DND-41 (cell line): ENCODE measurements around the gene VPS35L.

Source experiments
- ATAC-seq: fragments of 200-7000 bp; cut with Tn5 transposase; 3 replicates; pipeline ENCODE4 v1.9.1; 2021; ENCODE audit warnings: low read depth; ENCODE audit not compliant: insufficient read depth
- DNase-seq: peaks from one replicate; pipeline ENCODE4 v3.0.0-alpha.2; 2020
- H2AFZ ChIP-seq: 2 replicates; pipeline ENCODE4 v1.6.0; 2012; ENCODE audit warnings: low read depth, low read length
- H3K27ac ChIP-seq: 2 replicates; pipeline ENCODE4 v1.5.1; 2012; ENCODE audit warnings: low read length, inconsistent platforms
- H3K27me3 ChIP-seq: fragments of 200-600 bp; sonication (generic); 2 replicates; pipeline ENCODE4 v1.6.0; 2012; ENCODE audit warnings: low read length, mild to moderate bottlenecking, inconsistent platforms; ENCODE audit not compliant: insufficient read depth, poor library complexity
- H3K36me3 ChIP-seq: 2 replicates; pipeline ENCODE4 v1.5.1; 2012; ENCODE audit warnings: low read length, inconsistent platforms; ENCODE audit not compliant: insufficient read depth
- H3K4me1 ChIP-seq: 2 replicates; pipeline ENCODE4 v1.5.1; 2012; ENCODE audit warnings: mild to moderate bottlenecking, low read length; ENCODE audit not compliant: insufficient read depth
- H3K4me2 ChIP-seq: 2 replicates; pipeline ENCODE4 v1.6.0; 2012; ENCODE audit warnings: mild to moderate bottlenecking, moderate library complexity, low read length, inconsistent platforms; ENCODE audit not compliant: insufficient read depth
- H3K4me3 ChIP-seq, 2 experiments: fragments of 200-600 bp in 1 of 2; shearing (Covaris generic) in 1 of 2; 2 replicates each; pipeline ENCODE4 v1.5.1; 2012 to 2016; ENCODE audit warnings: inconsistent platforms in 2 of 2, low read length in 2 of 2, mild to moderate bottlenecking in 2 of 2, low read depth in 1 of 2, moderate library complexity in 1 of 2
- H3K79me2 ChIP-seq: 2 replicates; pipeline ENCODE4 v1.6.0; 2012; ENCODE audit warnings: low read length, inconsistent platforms; ENCODE audit not compliant: insufficient read depth
- H3K9ac ChIP-seq: 2 replicates; pipeline ENCODE4 v1.6.0; 2012; ENCODE audit warnings: low read depth, mild to moderate bottlenecking, inconsistent platforms, low read length, moderate library complexity
- H3K9me3 ChIP-seq: 2 replicates; pipeline ENCODE4 v1.5.1; 2012; ENCODE audit warnings: low read length, moderate library complexity, mild to moderate bottlenecking, inconsistent platforms; ENCODE audit not compliant: insufficient read depth, severe bottlenecking
- H4K20me1 ChIP-seq: 2 replicates; pipeline ENCODE4 v1.6.0; 2012; ENCODE audit warnings: low read length; ENCODE audit not compliant: insufficient read depth
- EZH2 ChIP-seq: IDR thresholded peaks from 3 replicates; pipeline ENCODE4 v1.6.1; 2012; ENCODE audit warnings: borderline replicate concordance, low read depth, mild to moderate bottlenecking, moderate library complexity, low read length, inconsistent platforms; ENCODE audit not compliant: severe bottlenecking
- TF ChIP-seq, protein P1 (sequence below): IDR thresholded peaks from 2 replicates; pipeline ENCODE4 v1.5.1; 2012; ENCODE audit warnings: borderline replicate concordance, low read length, moderate library complexity, mild to moderate bottlenecking; ENCODE audit not compliant: poor library complexity, severe bottlenecking; ENCODE audit errors: extremely low read depth

The VPS35L gene

DNA sequence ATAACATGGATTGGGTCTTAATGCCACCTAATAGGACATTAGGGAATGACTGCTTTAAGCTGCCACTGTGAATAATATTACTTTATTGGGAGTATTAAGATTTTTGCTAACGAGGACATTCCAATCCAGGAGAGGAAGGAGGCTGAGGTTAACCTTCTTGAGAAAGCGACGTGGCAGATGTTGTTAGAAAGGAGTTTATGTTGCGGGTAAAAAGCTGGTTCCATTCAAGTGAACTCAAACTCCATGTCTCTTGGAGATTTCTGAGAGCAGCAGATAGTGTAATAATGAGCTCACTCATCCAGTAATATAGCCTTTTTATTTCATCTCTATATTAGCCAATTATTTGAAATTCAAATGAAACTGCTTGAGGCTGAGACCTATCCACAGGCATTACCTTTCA lies 87.0 kb downstream of the VPS35L start:
- Histone ChIP-seq H3K79me2 (no peaks in the 10 kb centered on the region), H3K9ac (no peak overlapping the region), H3K27me3 (no peaks in the 10 kb centered on the region), H4K20me1 (no peaks in the 10 kb centered on the region), H3K4me1 (no peaks in the 10 kb centered on the region), H3K4me2 (no peak overlapping the region), H3K9me3 (no peaks in the 10 kb centered on the region), H3K27ac (no peak overlapping the region), H3K36me3 (peaks cover 37% of the 10 kb centered on the region), H2AFZ (no peak overlapping the region), H3K4me3 (no peak overlapping the region)
- DNase-seq (no peak), ATAC-seq (no peak)
- TF ChIP-seq EZH2: no peak
- TF ChIP-seq, protein P1, sequence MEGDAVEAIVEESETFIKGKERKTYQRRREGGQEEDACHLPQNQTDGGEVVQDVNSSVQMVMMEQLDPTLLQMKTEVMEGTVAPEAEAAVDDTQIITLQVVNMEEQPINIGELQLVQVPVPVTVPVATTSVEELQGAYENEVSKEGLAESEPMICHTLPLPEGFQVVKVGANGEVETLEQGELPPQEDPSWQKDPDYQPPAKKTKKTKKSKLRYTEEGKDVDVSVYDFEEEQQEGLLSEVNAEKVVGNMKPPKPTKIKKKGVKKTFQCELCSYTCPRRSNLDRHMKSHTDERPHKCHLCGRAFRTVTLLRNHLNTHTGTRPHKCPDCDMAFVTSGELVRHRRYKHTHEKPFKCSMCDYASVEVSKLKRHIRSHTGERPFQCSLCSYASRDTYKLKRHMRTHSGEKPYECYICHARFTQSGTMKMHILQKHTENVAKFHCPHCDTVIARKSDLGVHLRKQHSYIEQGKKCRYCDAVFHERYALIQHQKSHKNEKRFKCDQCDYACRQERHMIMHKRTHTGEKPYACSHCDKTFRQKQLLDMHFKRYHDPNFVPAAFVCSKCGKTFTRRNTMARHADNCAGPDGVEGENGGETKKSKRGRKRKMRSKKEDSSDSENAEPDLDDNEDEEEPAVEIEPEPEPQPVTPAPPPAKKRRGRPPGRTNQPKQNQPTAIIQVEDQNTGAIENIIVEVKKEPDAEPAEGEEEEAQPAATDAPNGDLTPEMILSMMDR: no peak

DNA sequence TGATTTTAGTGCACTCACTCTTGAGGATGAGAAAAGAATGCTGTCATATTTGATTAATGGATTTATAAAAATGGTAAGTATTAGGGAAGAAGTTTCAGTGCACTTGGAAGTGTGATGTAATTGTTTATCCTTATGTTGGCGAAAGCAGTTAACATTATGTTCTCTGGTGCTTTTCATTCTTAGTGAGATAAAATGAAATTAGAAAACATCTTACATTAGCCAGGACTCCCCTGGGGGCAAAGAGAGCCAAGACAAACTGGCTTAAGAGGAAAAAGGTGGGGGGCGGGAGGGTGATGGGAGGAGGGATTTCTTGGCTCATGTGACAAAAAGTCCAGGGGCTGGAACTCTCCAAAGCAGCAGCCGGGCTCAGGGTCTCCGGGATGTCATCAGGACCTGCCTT lies 89.4 kb downstream of the VPS35L start:
- Histone ChIP-seq H3K9me3 (no peaks in the 10 kb centered on the region), H3K27me3 (no peaks in the 10 kb centered on the region), H3K9ac (no peak overlapping the region), H4K20me1 (no peaks in the 10 kb centered on the region), H3K4me2 (no peak overlapping the region), H2AFZ (no peak overlapping the region), H3K36me3 (peaks cover 29% of the 10 kb centered on the region), H3K4me3 (no peak overlapping the region), H3K4me1 (no peaks in the 10 kb centered on the region), H3K79me2 (no peaks in the 10 kb centered on the region), H3K27ac (no peak overlapping the region)
- DNase-seq (no peak), ATAC-seq (no peak)
- TF ChIP-seq, protein P1: no peak
- no peak for TF ChIP-seq EZH2

DNA sequence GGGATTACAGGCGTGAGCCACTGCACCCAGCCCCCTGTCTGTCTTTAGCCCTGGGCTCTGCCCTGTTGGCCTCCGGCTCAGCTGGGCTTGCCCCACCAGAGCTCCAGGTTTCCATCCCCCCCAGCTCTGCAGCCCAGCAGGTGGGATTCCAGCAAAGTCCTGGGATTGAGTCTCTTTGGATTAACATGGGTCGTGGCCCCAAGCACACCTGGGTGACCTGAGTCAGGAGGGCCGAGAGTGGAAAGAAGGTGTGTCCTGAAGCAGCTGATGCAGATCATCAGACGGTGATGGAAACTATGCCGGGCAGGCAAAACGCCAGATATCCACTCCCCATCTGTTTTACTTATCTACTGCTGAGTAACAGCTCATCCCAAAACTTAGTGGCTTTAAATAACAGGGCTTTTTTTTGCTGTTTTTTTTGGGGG lies 90.1 kb downstream of the VPS35L start:
- no peak for TF ChIP-seq EZH2
- TF ChIP-seq, protein P1: no peak
- H3K79me2 ChIP-seq: no peaks in the 10 kb centered on the region
- no peak overlapping the region for H3K4me3 ChIP-seq
- H3K4me1 ChIP-seq: no peaks in the 10 kb centered on the region
- DNase-seq (no peak), ATAC-seq (no peak)
- H3K27ac ChIP-seq: no peak overlapping the region
- H3K27me3 ChIP-seq: no peaks in the 10 kb centered on the region
- peaks cover 31% of the 10 kb centered on the region for H3K36me3 ChIP-seq
- no peak overlapping the region for H2AFZ ChIP-seq
- H3K9ac ChIP-seq: no peak overlapping the region
- no peaks in the 10 kb centered on the region for H3K9me3 ChIP-seq
- H4K20me1 ChIP-seq: no peaks in the 10 kb centered on the region
- H3K4me2 ChIP-seq: no peak overlapping the region

DNA sequence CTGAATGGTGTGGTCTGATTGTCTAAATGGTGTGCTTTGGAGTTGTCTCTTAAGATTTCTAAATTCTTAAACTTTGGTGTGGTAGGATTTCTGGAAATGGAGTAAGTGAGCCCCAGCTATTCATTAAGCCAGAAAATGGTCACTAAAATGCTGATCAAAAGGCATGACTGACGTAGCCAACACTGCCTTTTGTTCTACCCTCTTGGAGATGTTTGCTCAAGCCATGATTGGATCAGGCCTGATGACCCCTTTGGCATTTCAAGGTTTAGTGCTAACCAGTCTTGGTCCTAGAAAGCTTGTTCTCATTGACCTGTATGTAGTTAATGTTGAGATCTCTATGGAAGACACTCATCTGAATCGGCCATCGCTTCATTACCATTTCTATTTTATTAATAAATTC lies 94.5 kb downstream of the VPS35L start:
- no peak overlapping the region for H2AFZ ChIP-seq

More for the DNA sequence above, 94.5 kb downstream of the VPS35L start:
- Histone ChIP-seq H3K9ac (no peak overlapping the region), H3K79me2 (no peaks in the 10 kb centered on the region), H3K27ac (no peak overlapping the region), H3K4me2 (no peak overlapping the region), H4K20me1 (no peaks in the 10 kb centered on the region), H3K36me3 (peaks cover 44% of the 10 kb centered on the region), H3K4me1 (no peaks in the 10 kb centered on the region), H3K9me3 (no peaks in the 10 kb centered on the region), H3K4me3 (no peak overlapping the region), H3K27me3 (no peaks in the 10 kb centered on the region)
- TF ChIP-seq, protein P1: no peak
- TF ChIP-seq EZH2: no peak
- ATAC-seq (no peak), DNase-seq (no peak)
